CD8-positive, alpha-beta memory T cell (primary cell): Measurements from ENCODE around the gene SERBP1. TPM values are rescaled to one million over a fixed set of nuclear protein-coding genes. Genes with fewer than 3 reads are reported as not detected.

Source experiments
- CTCF ChIA-PET: fragments of 350-600 bp; sonication (Branson Sonifier 250); formaldehyde crosslinking; loops from one replicate; lab custom pipeline; 2021; ENCODE audit warnings: antibody characterized with exemption; lab: Charles Lee
- POLR2A ChIA-PET: fragments of 350-600 bp; sonication (Branson Sonifier 250); formaldehyde crosslinking; loops from one replicate; lab custom pipeline; 2021; ENCODE audit warnings: antibody characterized with exemption; lab: Charles Lee
- DNase-seq, 5 donors: peaks; one replicate each; pipeline versions ENCODE4 v3.0.0 to v3.0.0-alpha.2; 2020 to 2022; ENCODE audit warnings: mixed read lengths in 1 of 5
- H3K27ac ChIP-seq: one replicate; pipeline ENCODE4 v1.7.0; 2013; ENCODE audit warnings: low read depth, mild to moderate bottlenecking, low read length, moderate library complexity
- H3K27me3 ChIP-seq: 2 replicates; pipeline ENCODE4 v1.7.0; 2013; ENCODE audit warnings: low read length, mild to moderate bottlenecking; ENCODE audit not compliant: insufficient read depth, poor library complexity, severe bottlenecking
- H3K36me3 ChIP-seq: 2 replicates; pipeline ENCODE4 v1.7.0; 2013; ENCODE audit warnings: mild to moderate bottlenecking, low read length, moderate library complexity; ENCODE audit not compliant: insufficient read depth
- H3K4me1 ChIP-seq: 2 replicates; pipeline ENCODE4 v1.7.0; 2013; ENCODE audit warnings: mild to moderate bottlenecking, low read length, moderate library complexity; ENCODE audit not compliant: insufficient read depth
- H3K4me3 ChIP-seq: 2 replicates; pipeline ENCODE4 v1.7.0; 2013; ENCODE audit warnings: mild to moderate bottlenecking, low read length
- H3K9me3 ChIP-seq: 2 replicates; pipeline ENCODE4 v1.7.0; 2013; ENCODE audit warnings: mild to moderate bottlenecking, low read length
- H3K27ac Mint-ChIP-seq, 8 donors: one replicate each; pipeline ENCODE4 v1.8.0; 2020 to 2021; ENCODE audit warnings: mixed read lengths in 8 of 8, mild to moderate bottlenecking in 6 of 8, inconsistent platforms in 3 of 8, moderate library complexity in 3 of 8
- H3K27me3 Mint-ChIP-seq, 2 donors: one replicate each; pipeline ENCODE4 v1.8.0; 2020 to 2021; ENCODE audit warnings: mixed read lengths in 2 of 2, mild to moderate bottlenecking in 1 of 2, moderate library complexity in 1 of 2
- H3K36me3 Mint-ChIP-seq, 3 donors: one replicate each; pipeline ENCODE4 v1.8.0; 2020 to 2021; ENCODE audit warnings: mixed read lengths in 3 of 3, inconsistent platforms in 1 of 3, mild to moderate bottlenecking in 1 of 3
- H3K4me1 Mint-ChIP-seq, 3 donors: one replicate each; pipeline ENCODE4 v1.8.0; 2020 to 2021; ENCODE audit warnings: mixed read lengths in 3 of 3, inconsistent platforms in 1 of 3, mild to moderate bottlenecking in 1 of 3
- H3K4me3 Mint-ChIP-seq, 7 donors: one replicate each; pipeline ENCODE4 v1.8.0; 2020 to 2021; ENCODE audit warnings: mixed read lengths in 7 of 7, mild to moderate bottlenecking in 6 of 7, moderate library complexity in 4 of 7, inconsistent platforms in 2 of 7
- H3K9me3 Mint-ChIP-seq, 5 donors: one replicate each; pipeline ENCODE4 v1.8.0; 2020 to 2022; ENCODE audit warnings: mixed read lengths in 5 of 5, mild to moderate bottlenecking in 3 of 5, moderate library complexity in 2 of 5, inconsistent platforms in 1 of 5
- polyA plus RNA-seq: library from polyadenylated mRNA; unstranded; fragments of 300-500 nt; fragmentation: Illumina TruSeq; gene quantifications from one replicate; pipeline ENCODE4 v1.2.3, GENCODE V29; 2021
- total RNA-seq, 2 experiments: library from RNA; stranded (reverse); gene quantifications; one replicate each; pipeline ENCODE4 v1.2.3, GENCODE V29; 2021

Gene SERBP1
- total and polyA plus RNA-seq, 3 experiments from 2014 or later = 127 to 549 (median 545) TPM

GRCh38 chr1:67437961-67438360, 7.8 kb upstream of the SERBP1 start:
- no peak overlapping the region for H3K27ac Mint-ChIP-seq
- H3K27ac ChIP-seq = no peak overlapping the region
- H3K4me3 ChIP-seq = no peak overlapping the region
- no peaks in the 10 kb centered on the region for H3K36me3 Mint-ChIP-seq
- H3K27me3 ChIP-seq = no peaks in the 10 kb centered on the region
- H3K36me3 ChIP-seq = no peaks in the 10 kb centered on the region
- DNase-seq = no peak
- H3K9me3 ChIP-seq = no peaks in the 10 kb centered on the region
- H3K9me3 Mint-ChIP-seq = no peaks in the 10 kb centered on the region
- ChIA-PET POLR2A (no interaction called here), CTCF (no interaction called here)
- peaks cover 0 to 4% of the 10 kb centered on the region in 2 donors for H3K27me3 Mint-ChIP-seq
- H3K4me1 Mint-ChIP-seq = no peaks in the 10 kb centered on the region
- no peak overlapping the region for H3K4me3 Mint-ChIP-seq
- H3K4me1 ChIP-seq = no peaks in the 10 kb centered on the region

GRCh38 chr1:67436511-67437055, 6.4 kb upstream of the SERBP1 start:
- Histone ChIP-seq H3K27ac (no peak overlapping the region), H3K9me3 (no peaks in the 10 kb centered on the region), H3K36me3 (no peaks in the 10 kb centered on the region), H3K27me3 (no peaks in the 10 kb centered on the region), H3K4me1 (peaks cover 5% of the 10 kb centered on the region), H3K4me3 (no peak overlapping the region)
- Mint-ChIP-seq H3K27me3 (no peaks in the 10 kb centered on the region), H3K4me1 (peaks cover 5 to 8% (median 6%) of the 10 kb centered on the region in 3 donors), H3K36me3 (no peaks in the 10 kb centered on the region), H3K9me3 (no peaks in the 10 kb centered on the region), H3K4me3 (no peak overlapping the region), H3K27ac (no peak overlapping the region)
- CTCF ChIA-PET = no interaction called here
- no peak for DNase-seq
- POLR2A ChIA-PET = interaction anchor here (0.6 kb wide), 1 partner anchor 63 kb away, joined by 3 read pairs; no protein-coding TSS in a partner anchor

- H3K9me3 Mint-ChIP-seq = peaks cover 0 to 2% (median 0%) of the 10 kb centered on the region in 5 donors
- peaks cover 11 to 16% (median 13%) of the 10 kb centered on the region in 3 donors for H3K4me1 Mint-ChIP-seq
- POLR2A ChIA-PET = no interaction called here
- H3K27ac Mint-ChIP-seq = no peak overlapping the region
- CTCF ChIA-PET = no interaction called here
- no peak overlapping the region for H3K4me3 ChIP-seq
- H3K4me3 Mint-ChIP-seq = peak overlapping the region in 1 of 7 donors; percentile 51
- peaks cover 10% of the 10 kb centered on the region for H3K4me1 ChIP-seq
- no peak for DNase-seq
- H3K36me3 ChIP-seq = no peaks in the 10 kb centered on the region
- no peaks in the 10 kb centered on the region for H3K27me3 Mint-ChIP-seq
- no peak overlapping the region for H3K27ac ChIP-seq
- H3K36me3 Mint-ChIP-seq = peaks cover 0 to 16% (median 0%) of the 10 kb centered on the region in 3 donors
- H3K27me3 ChIP-seq = no peaks in the 10 kb centered on the region
- no peaks in the 10 kb centered on the region for H3K9me3 ChIP-seq
Observed at GRCh38 chr1:67434491-67434890, 4.3 kb upstream of the SERBP1 start.

DNA sequence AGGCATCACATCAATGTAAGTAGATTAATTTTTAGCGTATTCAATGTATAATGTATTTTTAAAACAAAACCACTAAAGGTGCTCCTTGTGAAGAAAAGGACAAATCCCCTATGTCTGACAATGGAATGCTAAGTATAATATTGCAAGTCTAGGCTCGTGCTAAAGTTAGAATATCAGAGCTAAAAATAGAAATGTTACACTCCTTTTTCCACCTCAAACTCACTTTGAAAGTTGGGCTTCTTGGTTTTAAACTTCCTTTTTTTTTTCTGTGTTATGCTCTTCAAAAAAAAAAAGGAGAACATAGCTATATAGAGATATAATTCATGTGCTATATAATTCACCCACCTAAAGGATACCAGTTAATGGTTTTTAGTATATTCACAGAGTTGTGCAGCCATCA, 3.6 kb upstream of the SERBP1 start:
- H3K27me3 ChIP-seq = no peaks in the 10 kb centered on the region
- Mint-ChIP-seq H3K4me3 (peak overlapping the region in 1 of 7 donors; percentile 51), H3K9me3 (peaks cover 0 to 2% (median 0%) of the 10 kb centered on the region in 5 donors), H3K4me1 (peaks cover 13 to 20% (median 15%) of the 10 kb centered on the region in 3 donors), H3K27me3 (no peaks in the 10 kb centered on the region), H3K36me3 (peaks cover 0 to 22% (median 4%) of the 10 kb centered on the region in 3 donors), H3K27ac (no peak overlapping the region)
- H3K9me3 ChIP-seq = no peaks in the 10 kb centered on the region
- CTCF ChIA-PET = no interaction called here
- DNase-seq = no peak
- H3K4me1 ChIP-seq = peaks cover 10% of the 10 kb centered on the region
- H3K4me3 ChIP-seq = no peak overlapping the region
- POLR2A ChIA-PET = no interaction called here
- H3K36me3 ChIP-seq = no peaks in the 10 kb centered on the region
- no peak overlapping the region for H3K27ac ChIP-seq

GRCh38 chr1:67432745-67433144, 2.5 kb upstream of the SERBP1 start:
- peaks cover 0 to 33% (median 6%) of the 10 kb centered on the region in 3 donors for H3K36me3 Mint-ChIP-seq
- peaks cover 10% of the 10 kb centered on the region for H3K4me1 ChIP-seq
- POLR2A ChIA-PET = no interaction called here
- no peaks in the 10 kb centered on the region for H3K9me3 ChIP-seq
- H3K4me1 Mint-ChIP-seq = peaks cover 21 to 30% (median 25%) of the 10 kb centered on the region in 3 donors
- H3K27ac Mint-ChIP-seq = peak overlapping the region in 2 of 8 donors; percentile 20 to 55
- DNase-seq = no peak
- H3K27me3 ChIP-seq = no peaks in the 10 kb centered on the region
- no peak overlapping the region for H3K4me3 ChIP-seq
- CTCF ChIA-PET = interaction anchor here (1.4 to 1.8 kb wide), 2 partner anchors 9 to 13 kb away, joined by 3 to 4 read pairs; no protein-coding TSS in a partner anchor
- H3K27me3 Mint-ChIP-seq = no peaks in the 10 kb centered on the region
- peaks cover 0 to 2% (median 0%) of the 10 kb centered on the region in 5 donors for H3K9me3 Mint-ChIP-seq
- H3K36me3 ChIP-seq = no peaks in the 10 kb centered on the region
- H3K27ac ChIP-seq = no peak overlapping the region
- H3K4me3 Mint-ChIP-seq = peak overlapping the region in 1 of 7 donors; percentile 17

GRCh38 chr1:67431869-67432578, 1.8 kb upstream of the SERBP1 start:
- Mint-ChIP-seq H3K36me3 (peaks cover 0 to 41% (median 6%) of the 10 kb centered on the region in 3 donors), H3K27ac (peak overlapping the region; percentile 51 to 100 (median 96)), H3K4me3 (peak overlapping the region; percentile 57 to 95 (median 76)), H3K4me1 (peaks cover 28 to 38% (median 33%) of the 10 kb centered on the region in 3 donors), H3K9me3 (peaks cover 0 to 2% (median 0%) of the 10 kb centered on the region in 5 donors), H3K27me3 (no peaks in the 10 kb centered on the region)
- no peaks in the 10 kb centered on the region for H3K36me3 ChIP-seq
- ChIA-PET CTCF (interaction anchor here (1.4 to 1.8 kb wide), 2 partner anchors 10 to 14 kb away, joined by 3 to 4 read pairs; no protein-coding TSS in a partner anchor), POLR2A (no interaction called here)
- H3K4me3 ChIP-seq = no peak overlapping the region
- no peaks in the 10 kb centered on the region for H3K27me3 ChIP-seq
- DNase-seq = no peak
- H3K4me1 ChIP-seq = peaks cover 14% of the 10 kb centered on the region
- H3K27ac ChIP-seq = peak overlapping the region; percentile 18
- no peaks in the 10 kb centered on the region for H3K9me3 ChIP-seq

DNA sequence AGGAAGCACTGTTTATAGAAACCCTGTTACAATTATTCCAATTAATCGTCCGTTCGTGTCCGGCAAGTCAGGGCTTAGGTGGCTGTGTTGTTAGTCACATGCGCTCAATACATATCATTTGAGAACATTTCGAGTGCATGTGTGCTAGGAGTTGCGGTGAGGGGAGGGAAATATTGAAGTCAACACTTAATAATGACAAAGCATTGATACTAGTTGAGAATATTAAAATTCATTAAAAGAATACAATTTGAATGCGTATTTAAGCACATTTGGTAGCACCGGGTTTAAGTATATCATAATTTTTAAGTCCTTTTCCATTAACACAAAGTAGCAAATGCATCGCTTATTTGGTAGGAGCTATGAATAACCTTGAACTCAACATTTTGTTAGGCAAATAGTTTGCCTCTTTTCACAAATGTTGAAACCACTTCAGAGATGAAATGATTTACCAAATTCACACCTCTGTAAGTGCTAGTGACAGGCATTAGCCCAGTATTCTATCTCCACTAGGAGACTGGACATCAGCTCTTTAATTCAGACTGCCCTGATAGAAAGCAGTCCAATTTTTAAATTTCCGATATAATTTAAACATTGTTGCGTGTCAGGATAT, 1.1 kb upstream of the SERBP1 start:
- Histone ChIP-seq H3K4me3 (peak overlapping the region; percentile 81), H3K27me3 (no peaks in the 10 kb centered on the region), H3K4me1 (peaks cover 21% of the 10 kb centered on the region), H3K36me3 (no peaks in the 10 kb centered on the region), H3K27ac (peak overlapping the region; percentile 93), H3K9me3 (no peaks in the 10 kb centered on the region)
- Mint-ChIP-seq H3K27me3 (no peaks in the 10 kb centered on the region), H3K36me3 (peaks cover 0 to 44% (median 6%) of the 10 kb centered on the region in 3 donors), H3K27ac (peak overlapping the region; percentile 94 to 100 (median 98)), H3K4me1 (peaks cover 34 to 45% (median 39%) of the 10 kb centered on the region in 3 donors), H3K9me3 (peaks cover 0 to 2% (median 0%) of the 10 kb centered on the region in 5 donors), H3K4me3 (peak overlapping the region; percentile 92 to 100 (median 94))
- CTCF ChIA-PET = interaction anchor here (1.2 to 1.8 kb wide), 3 partner anchors 11 to 46 kb away, joined by 3 to 4 read pairs (median 3); no protein-coding TSS in a partner anchor
- POLR2A ChIA-PET = interaction anchor here (1.2 to 1.3 kb wide), 2 partner anchors 69 to 136 kb away, joined by 3 to 5 read pairs; no protein-coding TSS in a partner anchor
- no peak for DNase-seq
